ENCODE data around the gene BRICD5. TPM values are rescaled to one million over a fixed set of nuclear protein-coding genes. Genes with fewer than 3 reads are reported as not detected.

Gene BRICD5
- total and polyA plus RNA-seq, 7 experiments from 2014 or later: 0.22 to 44.3 (median 14.3) TPM; not detected in 1

DNA sequence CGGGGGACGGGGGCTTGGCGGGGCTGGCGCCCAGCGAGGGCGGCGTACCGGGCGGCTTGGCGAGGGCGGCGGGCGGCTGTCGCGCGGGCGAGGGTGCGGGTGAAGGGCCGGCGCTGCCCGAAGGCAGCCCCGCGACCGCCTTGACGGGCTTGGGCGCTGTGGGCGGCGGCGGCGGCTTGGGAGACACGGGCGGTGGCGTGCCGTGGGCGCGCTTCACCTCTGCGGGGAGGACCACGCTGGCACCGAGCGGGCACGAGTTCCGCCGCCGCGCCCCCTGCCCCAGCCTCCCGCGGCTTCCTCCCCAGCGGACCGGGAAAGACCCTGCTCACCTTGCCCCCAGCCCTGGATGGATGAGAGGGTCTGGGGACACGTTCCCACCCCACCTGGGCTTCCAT lies 31.6 kb downstream of the BRICD5 start:
- H3K4me1 ChIP-seq (ENCODE audit: control insufficient read depth in 2 of 2, insufficient read depth in 2 of 2, low read length in 2 of 2): no peaks in the 10 kb centered on the region
- no peak for ATAC-seq
- intact Hi-C loops (cut with micrococcal nuclease): no loop called here
- Mint-ChIP-seq H3K9me3 (peaks cover 0 to 2% (median 0%) of the 10 kb centered on the region in 11 donors), H3K27ac (no peak overlapping the region), H3K4me3 (no peak overlapping the region), H3K4me1 (peaks cover 0 to 3% (median 0%) of the 10 kb centered on the region in 7 donors), H3K27me3 (no peaks in the 10 kb centered on the region), H3K36me3 (peaks cover 0 to 7% (median 3%) of the 10 kb centered on the region in 5 donors)
- no peak overlapping the region for H3K4me3 ChIP-seq (ENCODE audit: low read length)
- CTCF ChIA-PET: no interaction called here
- H3K27ac ChIP-seq (ENCODE audit: low read depth, low read length): no peak overlapping the region
- H3K27me3 ChIP-seq (ENCODE audit: control insufficient read depth in 2 of 2, insufficient read depth in 2 of 2, low read length in 2 of 2): no peaks in the 10 kb centered on the region
- peaks cover 0 to 35% (median 0%) of the 10 kb centered on the region in 3 experiments for H3K36me3 ChIP-seq (ENCODE audit: control insufficient read depth in 2 of 3, insufficient read depth in 3 of 3, low read length in 3 of 3)
- H3K9me3 ChIP-seq (ENCODE audit: control insufficient read depth in 2 of 3, low read length in 3 of 3): no peaks in the 10 kb centered on the region
- POLR2A ChIA-PET: no interaction called here
- DNase-seq: no peak

DNA sequence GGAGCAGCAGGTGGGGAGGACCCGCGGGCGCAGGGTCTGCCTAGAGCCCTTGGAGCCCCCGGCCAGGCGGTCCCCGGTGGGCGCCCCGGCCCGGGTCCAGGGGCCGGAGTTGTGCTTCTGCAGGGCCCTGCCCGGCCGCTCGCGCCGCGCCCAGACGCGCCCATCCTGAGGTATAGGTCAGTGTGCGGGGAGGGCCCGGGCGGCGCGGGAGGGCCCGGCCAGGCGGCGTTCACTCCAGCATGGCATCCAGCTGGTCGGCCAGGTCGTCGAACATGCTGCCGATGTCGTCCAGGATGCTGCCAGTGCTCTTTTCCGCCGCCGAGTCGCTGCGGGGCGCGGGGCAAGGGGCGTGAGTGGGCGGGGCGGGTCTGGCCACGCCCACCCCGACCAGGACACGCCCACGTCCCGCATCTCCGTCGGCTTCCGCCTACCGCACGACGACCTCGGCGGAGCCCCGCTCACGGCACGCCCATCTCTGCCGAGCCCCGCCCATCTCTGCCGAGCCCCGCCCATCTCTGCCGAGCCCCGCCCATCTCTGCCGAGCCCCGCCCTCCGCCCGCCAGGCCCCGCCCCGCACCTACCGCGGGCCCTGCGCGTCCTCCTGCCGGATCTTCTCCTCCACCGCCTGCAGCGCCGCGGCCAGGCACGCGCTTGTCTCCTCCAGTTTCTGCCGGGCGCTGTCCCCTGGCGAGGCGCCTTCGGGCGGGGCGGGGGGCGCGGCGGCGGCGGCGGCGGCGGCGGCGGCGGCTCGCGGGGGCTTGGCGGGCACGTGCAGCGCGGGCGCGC lies 32.1 kb downstream of the BRICD5 start:
- no peak overlapping the region for H3K4me3 Mint-ChIP-seq
- intact Hi-C loops (cut with micrococcal nuclease): no loop called here
- no peaks in the 10 kb centered on the region for H3K27me3 Mint-ChIP-seq
- H3K36me3 Mint-ChIP-seq: peaks cover 3 to 11% (median 4%) of the 10 kb centered on the region in 5 donors
- no peaks in the 10 kb centered on the region for H3K9me3 ChIP-seq (ENCODE audit: control insufficient read depth in 2 of 3, low read length in 3 of 3)
- H3K4me1 ChIP-seq (ENCODE audit: control insufficient read depth in 2 of 2, insufficient read depth in 2 of 2, low read length in 2 of 2): no peaks in the 10 kb centered on the region
- peaks cover 0 to 39% (median 0%) of the 10 kb centered on the region in 3 experiments for H3K36me3 ChIP-seq (ENCODE audit: control insufficient read depth in 2 of 3, insufficient read depth in 3 of 3, low read length in 3 of 3)
- H3K27ac ChIP-seq (ENCODE audit: low read depth, low read length): no peak overlapping the region
- peak; percentile 86 for ATAC-seq
- peak in 7 of 9 donors; percentile 31 to 55 (median 41) for DNase-seq
- no peaks in the 10 kb centered on the region for H3K27me3 ChIP-seq (ENCODE audit: control insufficient read depth in 2 of 2, insufficient read depth in 2 of 2, low read length in 2 of 2)
- peaks cover 0 to 2% (median 0%) of the 10 kb centered on the region in 11 donors for H3K9me3 Mint-ChIP-seq
- no peak overlapping the region for H3K4me3 ChIP-seq (ENCODE audit: low read length)
- ChIA-PET CTCF (no interaction called here), POLR2A (no interaction called here)
- no peak overlapping the region for H3K27ac Mint-ChIP-seq
- peaks cover 0 to 4% (median 0%) of the 10 kb centered on the region in 7 donors for H3K4me1 Mint-ChIP-seq

DNA sequence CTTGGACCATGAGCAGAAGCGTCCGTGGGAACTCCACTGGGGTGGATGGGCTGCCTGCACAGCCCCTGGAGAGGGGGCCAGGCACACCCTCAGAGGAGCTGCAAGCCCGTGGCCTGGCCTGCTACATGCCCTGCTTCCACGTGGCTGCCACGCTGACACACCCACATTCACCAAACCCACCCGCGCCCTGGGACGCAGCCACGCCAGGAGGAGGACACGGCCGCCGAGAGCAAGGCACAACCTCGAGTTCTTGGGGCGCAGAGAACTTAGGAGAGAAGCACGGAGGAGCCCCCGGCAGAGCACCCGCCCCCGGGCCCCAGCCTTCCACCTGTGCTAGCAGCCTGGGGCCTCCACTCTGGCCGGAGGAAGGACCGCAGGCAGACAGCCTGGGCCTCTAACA lies 33.1 kb downstream of the BRICD5 start:
- intact Hi-C loops (cut with micrococcal nuclease): no loop called here
- no peak overlapping the region for H3K4me3 ChIP-seq (ENCODE audit: low read length)
- no peaks in the 10 kb centered on the region for H3K9me3 ChIP-seq (ENCODE audit: control insufficient read depth in 2 of 3, low read length in 3 of 3)
- no peak for DNase-seq
- no peaks in the 10 kb centered on the region for H3K4me1 ChIP-seq (ENCODE audit: control insufficient read depth in 2 of 2, insufficient read depth in 2 of 2, low read length in 2 of 2)
- Mint-ChIP-seq H3K9me3 (peaks cover 0 to 2% (median 0%) of the 10 kb centered on the region in 11 donors), H3K36me3 (peaks cover 3 to 11% (median 4%) of the 10 kb centered on the region in 5 donors), H3K4me1 (peaks cover 0 to 4% (median 0%) of the 10 kb centered on the region in 7 donors), H3K27ac (no peak overlapping the region), H3K27me3 (no peaks in the 10 kb centered on the region), H3K4me3 (no peak overlapping the region)
- ChIA-PET CTCF (no interaction called here), POLR2A (no interaction called here)
- H3K27me3 ChIP-seq (ENCODE audit: control insufficient read depth in 2 of 2, insufficient read depth in 2 of 2, low read length in 2 of 2): no peaks in the 10 kb centered on the region
- H3K36me3 ChIP-seq (ENCODE audit: control insufficient read depth in 2 of 3, insufficient read depth in 3 of 3, low read length in 3 of 3): peaks cover 0 to 44% (median 0%) of the 10 kb centered on the region in 3 experiments
- ATAC-seq: no peak
- no peak overlapping the region for H3K27ac ChIP-seq (ENCODE audit: low read depth, low read length)

DNA sequence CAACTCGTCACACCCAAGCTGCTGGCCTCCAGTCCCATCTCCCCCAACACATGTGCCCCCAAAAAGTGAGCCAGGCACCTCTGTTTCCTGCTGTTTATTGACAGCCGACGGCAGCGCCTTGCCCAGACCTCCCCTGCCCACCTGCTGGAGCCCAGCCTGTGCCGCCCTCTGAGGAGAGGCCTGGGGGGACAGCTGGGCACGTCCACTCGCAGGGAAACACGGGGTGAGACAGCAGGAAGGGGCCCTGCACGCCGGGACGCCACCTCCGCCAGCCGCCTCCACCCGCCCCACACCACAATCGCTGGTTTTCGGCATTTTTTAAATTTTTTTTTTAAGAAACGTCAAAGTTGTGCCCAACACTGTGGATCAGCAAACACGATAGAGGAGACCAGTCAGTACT lies 33.6 kb downstream of the BRICD5 start:
- DNase-seq: no peak
- H3K27ac Mint-ChIP-seq: no peak overlapping the region
- peaks cover 0 to under 1% (median 0%) of the 10 kb centered on the region in 11 donors for H3K9me3 Mint-ChIP-seq
- peaks cover 0 to 45% (median 0%) of the 10 kb centered on the region in 3 experiments for H3K36me3 ChIP-seq (ENCODE audit: control insufficient read depth in 2 of 3, insufficient read depth in 3 of 3, low read length in 3 of 3)
- ChIA-PET CTCF (no interaction called here), POLR2A (no interaction called here)
- peaks cover 0 to 4% (median 0%) of the 10 kb centered on the region in 7 donors for H3K4me1 Mint-ChIP-seq
- H3K4me3 Mint-ChIP-seq: no peak overlapping the region
- no peak overlapping the region for H3K27ac ChIP-seq (ENCODE audit: low read depth, low read length)
- peaks cover 3 to 11% (median 4%) of the 10 kb centered on the region in 5 donors for H3K36me3 Mint-ChIP-seq
- no peaks in the 10 kb centered on the region for H3K9me3 ChIP-seq (ENCODE audit: control insufficient read depth in 2 of 3, low read length in 3 of 3)
- H3K27me3 Mint-ChIP-seq: no peaks in the 10 kb centered on the region
- H3K4me3 ChIP-seq (ENCODE audit: low read length): no peak overlapping the region
- ATAC-seq: no peak
- H3K27me3 ChIP-seq (ENCODE audit: control insufficient read depth in 2 of 2, insufficient read depth in 2 of 2, low read length in 2 of 2): no peaks in the 10 kb centered on the region
- no peaks in the 10 kb centered on the region for H3K4me1 ChIP-seq (ENCODE audit: control insufficient read depth in 2 of 2, insufficient read depth in 2 of 2, low read length in 2 of 2)
- intact Hi-C loops (cut with micrococcal nuclease): no loop called here

DNA sequence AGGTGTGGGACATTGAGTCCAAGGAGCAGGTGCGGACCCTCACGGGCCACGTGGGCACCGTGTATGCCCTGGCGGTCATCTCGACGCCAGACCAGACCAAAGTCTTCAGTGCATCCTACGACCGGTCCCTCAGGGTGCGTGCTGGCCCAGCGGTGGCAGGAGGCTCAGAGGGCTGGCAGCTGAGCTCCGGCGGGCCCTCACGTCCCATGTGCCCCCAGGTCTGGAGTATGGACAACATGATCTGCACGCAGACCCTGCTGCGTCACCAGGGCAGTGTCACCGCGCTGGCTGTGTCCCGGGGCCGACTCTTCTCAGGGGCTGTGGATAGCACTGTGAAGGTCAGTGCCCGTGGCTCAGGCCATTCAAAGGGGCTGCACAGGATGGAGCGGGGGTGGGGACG lies 34.6 kb downstream of the BRICD5 start:
- peaks cover 0 to 54% (median 0%) of the 10 kb centered on the region in 3 experiments for H3K36me3 ChIP-seq (ENCODE audit: control insufficient read depth in 2 of 3, insufficient read depth in 3 of 3, low read length in 3 of 3)
- H3K27ac ChIP-seq (ENCODE audit: low read depth, low read length): no peak overlapping the region
- H3K9me3 Mint-ChIP-seq: no peaks in the 10 kb centered on the region
- peaks cover 0 to 4% (median 0%) of the 10 kb centered on the region in 7 donors for H3K4me1 Mint-ChIP-seq
- intact Hi-C loops (cut with micrococcal nuclease): no loop called here
- H3K27ac Mint-ChIP-seq: no peak overlapping the region
- POLR2A ChIA-PET: no interaction called here
- DNase-seq (no peak), ATAC-seq (no peak)
- H3K4me1 ChIP-seq (ENCODE audit: control insufficient read depth in 2 of 2, insufficient read depth in 2 of 2, low read length in 2 of 2): no peaks in the 10 kb centered on the region
- H3K27me3 ChIP-seq (ENCODE audit: control insufficient read depth in 2 of 2, insufficient read depth in 2 of 2, low read length in 2 of 2): no peaks in the 10 kb centered on the region
- no peaks in the 10 kb centered on the region for H3K27me3 Mint-ChIP-seq
- no peaks in the 10 kb centered on the region for H3K9me3 ChIP-seq (ENCODE audit: control insufficient read depth in 2 of 3, low read length in 3 of 3)
- CTCF ChIA-PET: no interaction called here
- no peak overlapping the region for H3K4me3 ChIP-seq (ENCODE audit: low read length)
- peaks cover 3 to 11% (median 4%) of the 10 kb centered on the region in 5 donors for H3K36me3 Mint-ChIP-seq
- H3K4me3 Mint-ChIP-seq: no peak overlapping the region

DNA sequence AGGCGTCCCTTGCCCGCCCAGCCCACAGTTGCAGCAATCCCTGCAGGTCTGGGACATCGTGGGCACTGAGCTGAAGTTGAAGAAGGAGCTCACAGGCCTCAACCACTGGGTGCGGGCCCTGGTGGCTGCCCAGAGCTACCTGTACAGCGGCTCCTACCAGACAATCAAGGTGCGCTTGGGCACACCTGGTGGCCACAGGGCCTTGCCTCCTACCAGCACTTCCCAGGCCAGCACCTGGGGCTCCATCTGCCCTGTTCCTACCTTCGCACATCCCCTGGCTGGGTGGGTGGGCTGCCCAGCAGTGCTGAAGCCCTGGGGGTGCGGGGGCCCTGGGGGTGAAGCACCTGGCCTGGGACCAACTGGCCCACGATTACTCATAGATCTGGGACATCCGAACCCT lies 35.2 kb downstream of the BRICD5 start:
- DNase-seq (no peak), ATAC-seq (no peak)
- no peaks in the 10 kb centered on the region for H3K9me3 Mint-ChIP-seq
- H3K27ac Mint-ChIP-seq: no peak overlapping the region
- no peaks in the 10 kb centered on the region for H3K27me3 Mint-ChIP-seq
- H3K36me3 Mint-ChIP-seq: peaks cover 3 to 11% (median 4%) of the 10 kb centered on the region in 5 donors
- Histone ChIP-seq H3K4me1 (ENCODE audit: control insufficient read depth in 2 of 2, insufficient read depth in 2 of 2, low read length in 2 of 2) (no peaks in the 10 kb centered on the region), H3K9me3 (ENCODE audit: control insufficient read depth in 2 of 3, low read length in 3 of 3) (no peaks in the 10 kb centered on the region), H3K27me3 (ENCODE audit: control insufficient read depth in 2 of 2, insufficient read depth in 2 of 2, low read length in 2 of 2) (no peaks in the 10 kb centered on the region), H3K36me3 (ENCODE audit: control insufficient read depth in 2 of 3, insufficient read depth in 3 of 3, low read length in 3 of 3) (peaks cover 0 to 54% (median 0%) of the 10 kb centered on the region in 3 experiments), H3K27ac (ENCODE audit: low read depth, low read length) (no peak overlapping the region), H3K4me3 (ENCODE audit: low read length) (no peak overlapping the region)
- peaks cover 0 to 4% (median 0%) of the 10 kb centered on the region in 7 donors for H3K4me1 Mint-ChIP-seq
- intact Hi-C loops (cut with micrococcal nuclease): no loop called here
- no peak overlapping the region for H3K4me3 Mint-ChIP-seq
- CTCF ChIA-PET: no interaction called here
- POLR2A ChIA-PET: no interaction called here
